HG02588 (cell line): ENCODE results near the gene TSPY4.
"Not testable (repeated sequence)": the region's sequence is repeated elsewhere in the genome, so short reads cannot be mapped to it uniquely, and the experiment has no call there.

Source experiments
- ATAC-seq: cut with Tn5 transposase; IDR thresholded peaks from one replicate; pipeline ENCODE4 v1.9.1; 2021; ENCODE audit warnings: mild to moderate bottlenecking, moderate library complexity; ENCODE audit not compliant: unreplicated experiment

The TSPY4 gene, protein sequence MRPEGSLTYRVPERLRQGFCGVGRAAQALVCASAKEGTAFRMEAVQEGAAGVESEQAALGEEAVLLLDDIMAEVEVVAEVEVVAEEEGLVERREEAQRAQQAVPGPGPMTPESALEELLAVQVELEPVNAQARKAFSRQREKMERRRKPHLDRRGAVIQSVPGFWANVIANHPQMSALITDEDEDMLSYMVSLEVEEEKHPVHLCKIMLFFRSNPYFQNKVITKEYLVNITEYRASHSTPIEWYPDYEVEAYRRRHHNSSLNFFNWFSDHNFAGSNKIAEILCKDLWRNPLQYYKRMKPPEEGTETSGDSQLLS

DNA sequence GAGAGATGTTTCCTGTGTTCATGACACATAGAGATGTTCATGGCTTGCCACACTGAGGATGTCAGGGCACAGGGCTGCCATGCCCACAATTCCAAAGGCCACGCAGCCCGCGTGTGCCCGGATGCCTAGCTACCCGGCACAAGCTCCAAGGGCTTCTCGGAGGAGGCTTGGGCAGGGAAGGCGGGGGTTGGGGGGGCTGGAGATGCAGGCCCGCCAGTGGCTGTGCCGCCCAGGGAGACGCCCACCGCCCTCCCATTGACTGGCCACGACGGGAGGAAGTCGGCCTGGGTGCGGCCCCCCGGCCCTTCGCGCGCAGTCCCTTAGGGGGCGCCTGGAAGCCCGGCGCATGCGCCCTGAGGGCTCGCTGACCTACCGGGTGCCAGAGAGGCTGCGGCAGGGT is at the start of gene TSPY4:
Gene TSPY4, plus strand, starts transcription at position 301 of the 400 bp plus-strand sequence. Its CDS starts 46 bp downstream, at position 347.
- not testable (repeated sequence) for ATAC-seq

DNA sequence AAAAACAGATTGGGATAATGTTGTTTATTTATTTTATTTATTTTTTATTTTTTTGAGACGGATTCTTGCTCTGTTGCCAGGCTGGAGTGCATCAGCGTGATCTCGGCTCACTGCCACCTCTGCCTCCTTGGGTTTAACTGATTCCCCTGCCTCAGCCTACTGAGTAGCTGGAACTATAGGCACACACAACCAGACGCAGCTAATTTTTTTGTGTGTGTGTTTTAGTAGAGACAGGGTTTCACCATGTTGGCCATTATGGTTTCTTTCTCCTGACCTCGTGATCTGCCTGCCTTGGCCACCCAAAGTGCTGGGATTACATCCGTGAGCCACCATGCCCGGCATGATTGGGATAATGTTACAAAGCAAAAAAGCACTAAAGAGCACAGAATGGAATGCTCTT is 16.3 kb upstream of the TSPY4 start:
- ATAC-seq: no peak

DNA sequence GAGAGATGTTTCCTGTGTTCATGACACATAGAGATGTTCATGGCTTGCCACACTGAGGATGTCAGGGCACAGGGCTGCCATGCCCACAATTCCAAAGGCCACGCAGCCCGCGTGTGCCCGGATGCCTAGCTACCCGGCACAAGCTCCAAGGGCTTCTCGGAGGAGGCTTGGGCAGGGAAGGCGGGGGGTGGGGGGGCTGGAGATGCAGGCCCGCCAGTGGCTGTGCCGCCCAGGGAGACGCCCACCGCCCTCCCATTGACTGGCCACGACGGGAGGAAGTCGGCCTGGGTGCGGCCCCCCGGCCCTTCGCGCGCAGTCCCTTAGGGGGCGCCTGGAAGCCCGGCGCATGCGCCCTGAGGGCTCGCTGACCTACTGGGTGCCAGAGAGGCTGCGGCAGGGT is 20.2 kb downstream of the TSPY4 start, which contains the start of gene TSPY8:
Gene TSPY8, plus strand, starts transcription at position 301 of the 400 bp plus-strand sequence. Its CDS starts 46 bp downstream, at position 347.
- ATAC-seq: not testable (repeated sequence)
